Measurements from ENCODE around the gene PEX26. TPM values are rescaled to one million over a fixed set of nuclear protein-coding genes. Genes with fewer than 3 reads are reported as not detected.
A peak's percentile ranks its signal among the peaks of the same experiment; 100 is the strongest.

PEX26 gene
- total and polyA plus RNA-seq, 4 donors: 3.5 to 21.0 (median 16.9) TPM

DNA sequence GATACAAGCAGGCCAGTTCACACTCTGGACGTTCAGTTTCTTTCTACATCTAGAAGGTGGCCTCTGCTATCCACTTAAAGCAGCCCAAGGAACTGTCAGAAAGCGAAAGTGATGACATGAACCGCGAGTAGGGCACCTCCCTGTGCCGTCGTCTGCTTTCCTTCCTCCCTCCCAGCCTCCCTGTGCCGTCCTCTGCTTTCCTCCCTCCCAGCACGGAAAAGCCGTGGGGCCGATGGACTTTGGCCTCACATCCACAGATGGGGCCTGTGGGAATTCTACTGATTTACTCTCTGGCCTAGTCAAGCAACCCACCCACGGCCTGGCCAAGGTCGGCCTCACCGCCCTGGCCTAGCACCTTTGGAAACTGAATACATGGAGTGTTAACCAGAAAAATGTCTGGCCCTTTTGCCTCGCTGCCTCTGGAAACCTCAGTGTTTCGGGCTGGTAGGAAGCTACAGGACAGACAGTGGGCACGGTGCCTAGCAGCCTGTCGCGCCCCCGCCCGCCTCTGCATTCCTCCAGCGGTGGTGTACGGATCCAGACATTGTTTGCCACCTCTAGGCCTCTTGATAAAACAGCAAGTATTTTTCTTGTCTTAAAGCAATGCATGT lies 14.2 kb downstream of the PEX26 start:
- H3K4me1 ChIP-seq (ENCODE audit: control insufficient read depth in 4 of 4, insufficient read depth in 4 of 4, low read length in 3 of 4): peaks cover 0 to 23% (median 12%) of the 10 kb centered on the region in 4 donors
- peak overlapping the region; percentile 37 to 93 for H3K27ac ChIP-seq (ENCODE audit: low read depth in 1 of 2, low read length in 2 of 2)
- no peaks in the 10 kb centered on the region for H3K27me3 ChIP-seq (ENCODE audit: control insufficient read depth in 4 of 4, insufficient read depth in 4 of 4, low read length in 3 of 4)
- 8% methylated on average over 22 of the region's 22 CpGs for WGBS
- H3K9me3 ChIP-seq (ENCODE audit: control insufficient read depth in 4 of 4, low read length in 3 of 4): no peaks in the 10 kb centered on the region
- peaks cover 2 to 20% (median 7%) of the 10 kb centered on the region in 4 donors for H3K36me3 ChIP-seq (ENCODE audit: control insufficient read depth in 4 of 4, insufficient read depth in 3 of 4, low read depth in 1 of 4, low read length in 3 of 4)
- peak overlapping the region; percentile 20 to 34 (median 21) for H3K4me3 ChIP-seq (ENCODE audit: low read depth in 1 of 3, low read length in 3 of 3)
- peak; percentile 65 for DNase-seq (ENCODE audit: low spot score)
- TF ChIP-seq HNF4A (conservative IDR thresholded peaks at IDR 0.05) (peak; percentile 98), JUND (IDR thresholded peaks at IDR 0.05) (peak; percentile 61 to 66), RXRA (IDR thresholded peaks at IDR 0.05) (peak; percentile 91 to 92), TAF1 (conservative IDR thresholded peaks at IDR 0.05) (peak; percentile 53), HNF4G (IDR thresholded peaks at IDR 0.05) (peak; percentile 98), FOXA2 (IDR thresholded peaks at IDR 0.05) (peak; percentile 47), MAX (IDR thresholded peaks at IDR 0.05) (peak; percentile 86), SP1 (IDR thresholded peaks at IDR 0.05) (peak; percentile 99), GABPA (IDR thresholded peaks at IDR 0.05 in 1 of 2, conservative IDR thresholded peaks at IDR 0.05 in 1 of 2) (peak in 1 of 2 donors; percentile 32), NR2F2 (IDR thresholded peaks at IDR 0.05) (peak; percentile 92), RAD21 (IDR thresholded peaks at IDR 0.05) (peak; percentile 55 to 58), YY1 (IDR thresholded peaks at IDR 0.05) (peak; percentile 76), FOXA1 (IDR thresholded peaks at IDR 0.05) (peak; percentile 22), EGR1 (IDR thresholded peaks at IDR 0.05; ENCODE audit: low read depth in 2 of 2) (peak; percentile 79 to 88), CTCF (IDR thresholded peaks at IDR 0.05; ENCODE audit: low read depth, low read length, missing input control) (no peak), ATF3 (IDR thresholded peaks at IDR 0.05) (peak; percentile 59)
- TF ChIP-seq, protein P1, sequence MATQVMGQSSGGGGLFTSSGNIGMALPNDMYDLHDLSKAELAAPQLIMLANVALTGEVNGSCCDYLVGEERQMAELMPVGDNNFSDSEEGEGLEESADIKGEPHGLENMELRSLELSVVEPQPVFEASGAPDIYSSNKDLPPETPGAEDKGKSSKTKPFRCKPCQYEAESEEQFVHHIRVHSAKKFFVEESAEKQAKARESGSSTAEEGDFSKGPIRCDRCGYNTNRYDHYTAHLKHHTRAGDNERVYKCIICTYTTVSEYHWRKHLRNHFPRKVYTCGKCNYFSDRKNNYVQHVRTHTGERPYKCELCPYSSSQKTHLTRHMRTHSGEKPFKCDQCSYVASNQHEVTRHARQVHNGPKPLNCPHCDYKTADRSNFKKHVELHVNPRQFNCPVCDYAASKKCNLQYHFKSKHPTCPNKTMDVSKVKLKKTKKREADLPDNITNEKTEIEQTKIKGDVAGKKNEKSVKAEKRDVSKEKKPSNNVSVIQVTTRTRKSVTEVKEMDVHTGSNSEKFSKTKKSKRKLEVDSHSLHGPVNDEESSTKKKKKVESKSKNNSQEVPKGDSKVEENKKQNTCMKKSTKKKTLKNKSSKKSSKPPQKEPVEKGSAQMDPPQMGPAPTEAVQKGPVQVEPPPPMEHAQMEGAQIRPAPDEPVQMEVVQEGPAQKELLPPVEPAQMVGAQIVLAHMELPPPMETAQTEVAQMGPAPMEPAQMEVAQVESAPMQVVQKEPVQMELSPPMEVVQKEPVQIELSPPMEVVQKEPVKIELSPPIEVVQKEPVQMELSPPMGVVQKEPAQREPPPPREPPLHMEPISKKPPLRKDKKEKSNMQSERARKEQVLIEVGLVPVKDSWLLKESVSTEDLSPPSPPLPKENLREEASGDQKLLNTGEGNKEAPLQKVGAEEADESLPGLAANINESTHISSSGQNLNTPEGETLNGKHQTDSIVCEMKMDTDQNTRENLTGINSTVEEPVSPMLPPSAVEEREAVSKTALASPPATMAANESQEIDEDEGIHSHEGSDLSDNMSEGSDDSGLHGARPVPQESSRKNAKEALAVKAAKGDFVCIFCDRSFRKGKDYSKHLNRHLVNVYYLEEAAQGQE (IDR thresholded peaks at IDR 0.05): peak; percentile 76
- TF ChIP-seq, protein P2, sequence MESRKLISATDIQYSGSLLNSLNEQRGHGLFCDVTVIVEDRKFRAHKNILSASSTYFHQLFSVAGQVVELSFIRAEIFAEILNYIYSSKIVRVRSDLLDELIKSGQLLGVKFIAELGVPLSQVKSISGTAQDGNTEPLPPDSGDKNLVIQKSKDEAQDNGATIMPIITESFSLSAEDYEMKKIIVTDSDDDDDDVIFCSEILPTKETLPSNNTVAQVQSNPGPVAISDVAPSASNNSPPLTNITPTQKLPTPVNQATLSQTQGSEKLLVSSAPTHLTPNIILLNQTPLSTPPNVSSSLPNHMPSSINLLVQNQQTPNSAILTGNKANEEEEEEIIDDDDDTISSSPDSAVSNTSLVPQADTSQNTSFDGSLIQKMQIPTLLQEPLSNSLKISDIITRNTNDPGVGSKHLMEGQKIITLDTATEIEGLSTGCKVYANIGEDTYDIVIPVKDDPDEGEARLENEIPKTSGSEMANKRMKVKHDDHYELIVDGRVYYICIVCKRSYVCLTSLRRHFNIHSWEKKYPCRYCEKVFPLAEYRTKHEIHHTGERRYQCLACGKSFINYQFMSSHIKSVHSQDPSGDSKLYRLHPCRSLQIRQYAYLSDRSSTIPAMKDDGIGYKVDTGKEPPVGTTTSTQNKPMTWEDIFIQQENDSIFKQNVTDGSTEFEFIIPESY (IDR thresholded peaks at IDR 0.05): peak; percentile 54
- H3K9ac ChIP-seq (ENCODE audit: low read depth in 1 of 2, low read length in 2 of 2): peak overlapping the region; percentile 36 to 54

All from liver (tissue), 9 donors.